ENCODE data around the gene BLZF1. TPM values are rescaled to one million over a fixed set of nuclear protein-coding genes. Genes with fewer than 3 reads are reported as not detected.
"Not testable (repeated sequence)": the region's sequence is repeated elsewhere in the genome, so short reads cannot be mapped to it uniquely, and the experiment has no call there.

The BLZF1 gene
- 10 to 100 TPM; 33.9 to 34.1 TPM for total RNA-seq

DNA sequence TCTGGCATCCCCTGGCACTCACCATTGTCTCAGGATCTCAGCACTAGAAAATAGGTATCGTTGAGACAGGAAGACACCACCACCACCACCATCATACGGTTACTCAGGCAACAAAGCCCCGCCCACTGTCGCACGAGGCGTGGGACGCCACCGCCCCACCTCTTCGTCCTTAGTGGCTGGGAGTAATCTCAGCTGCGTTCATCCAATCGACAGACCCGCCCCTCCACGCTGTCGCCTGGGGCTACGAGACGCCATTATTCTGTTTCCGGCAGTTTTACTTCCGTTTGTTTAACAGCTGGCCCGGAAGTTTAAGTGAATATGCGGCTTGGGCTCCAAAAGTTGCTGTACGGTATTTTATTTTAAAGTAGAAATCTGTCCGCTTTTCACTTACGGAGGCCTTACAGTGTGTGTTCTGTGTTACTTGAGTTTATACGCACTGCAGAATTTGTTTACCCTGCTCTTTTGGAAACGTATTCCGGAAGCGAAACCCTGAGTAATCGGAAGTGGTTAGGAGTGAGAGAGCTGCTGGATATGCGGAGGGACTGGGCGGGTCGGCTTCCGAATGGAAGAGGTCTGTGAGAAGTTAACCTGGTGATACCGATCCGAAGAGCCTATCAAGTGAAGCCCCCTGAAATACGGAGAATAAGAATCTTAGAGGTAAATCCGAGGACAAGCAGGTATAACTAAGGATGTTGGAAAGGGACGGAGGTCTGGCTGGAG, at the start of gene BLZF1, which contains the start of gene NME7:
BLZF1 (plus strand) TSS at position 510 of the 720 bp plus-strand sequence. CDS start 1,328 bp downstream, outside the sequence.
NME7 (minus strand) TSS at position 112 of the 720 bp plus-strand sequence; CDS start at position 25, 87 bp downstream.
- peak; percentile 93 for ATAC-seq
- ChIA-PET POLR2A (interaction anchor here (0.7 to 1.8 kb wide), 11 partner anchors 17 to 1431 kb away, joined by 3 to 8 read pairs (median 3); partner anchors contain the start of genes DCAF6, METTL18, MPC2 and SCYL3), CTCF (interaction anchor here (0.8 to 1.6 kb wide), 7 partner anchors 8 to 1133 kb away, joined by 3 to 6 read pairs (median 5); partner anchors contain the start of gene F5)
- Mint-ChIP-seq H3K4me1 (ENCODE audit: low read depth) (peaks cover 37% of the 10 kb centered on the region), H3K27me3 (ENCODE audit: low read depth) (no peaks in the 10 kb centered on the region), H3K36me3 (ENCODE audit: low read depth) (peaks cover 22% of the 10 kb centered on the region), H3K27ac (peak within 1 kb of the TSS; percentile 20), H3K9me3 (ENCODE audit: insufficient read depth) (peaks cover 8% of the 10 kb centered on the region), H3K4me3 (no peak within 1 kb of the TSS)
- DNase-seq: peak; percentile 99

- ChIA-PET CTCF (no interaction called here), POLR2A (no interaction called here)
- DNase-seq: no peak
- no peak overlapping the region for H3K27ac Mint-ChIP-seq
- no peak for ATAC-seq
- no peaks in the 10 kb centered on the region for H3K27me3 Mint-ChIP-seq (ENCODE audit: low read depth)
- H3K4me3 Mint-ChIP-seq: no peak overlapping the region
- peaks cover 1% of the 10 kb centered on the region for H3K36me3 Mint-ChIP-seq (ENCODE audit: low read depth)
- H3K4me1 Mint-ChIP-seq (ENCODE audit: low read depth): no peaks in the 10 kb centered on the region
- H3K9me3 Mint-ChIP-seq (ENCODE audit: insufficient read depth): no peaks in the 10 kb centered on the region
Measured at GRCh38 chr1:169318536-169319244, 49.3 kb upstream of the BLZF1 start.

DNA sequence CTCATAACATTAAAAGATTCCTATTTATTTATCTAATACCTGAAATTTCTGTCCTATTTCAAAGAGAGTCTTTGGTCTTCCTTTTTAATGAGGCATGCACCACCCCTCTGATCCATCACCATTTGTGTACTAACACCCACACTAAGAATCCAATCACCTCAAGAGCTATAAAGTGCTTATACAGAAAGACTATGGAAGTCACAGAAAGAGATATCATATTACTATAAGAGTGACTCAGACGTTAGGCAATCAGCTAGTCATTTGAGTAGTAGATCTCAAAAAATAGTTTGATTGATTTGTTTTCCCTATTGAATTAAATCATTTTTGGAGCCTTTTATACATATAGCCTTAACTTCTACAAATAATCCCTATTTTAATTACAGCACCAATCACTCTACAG, 46.5 kb upstream of the BLZF1 start:
- ChIA-PET CTCF (interaction anchor here (1.2 kb wide), 1 partner anchor 26 kb away, joined by 3 read pairs; no protein-coding TSS in a partner anchor), POLR2A (no interaction called here)
- no peaks in the 10 kb centered on the region for H3K9me3 Mint-ChIP-seq (ENCODE audit: insufficient read depth)
- H3K27me3 Mint-ChIP-seq (ENCODE audit: low read depth): no peaks in the 10 kb centered on the region
- H3K4me1 Mint-ChIP-seq (ENCODE audit: low read depth): peaks cover under 1% of the 10 kb centered on the region
- no peak overlapping the region for H3K4me3 Mint-ChIP-seq
- DNase-seq: no peak
- peaks cover 1% of the 10 kb centered on the region for H3K36me3 Mint-ChIP-seq (ENCODE audit: low read depth)
- no peak for ATAC-seq
- no peak overlapping the region for H3K27ac Mint-ChIP-seq

- ChIA-PET CTCF (no interaction called here), POLR2A (no interaction called here)
- ATAC-seq (no peak), DNase-seq (no peak)
- Mint-ChIP-seq H3K27me3 (ENCODE audit: low read depth) (no peaks in the 10 kb centered on the region), H3K36me3 (ENCODE audit: low read depth) (peaks cover 1% of the 10 kb centered on the region), H3K4me1 (ENCODE audit: low read depth) (peaks cover 6% of the 10 kb centered on the region), H3K27ac (no peak overlapping the region), H3K9me3 (ENCODE audit: insufficient read depth) (no peaks in the 10 kb centered on the region), H3K4me3 (no peak overlapping the region)
Measured at GRCh38 chr1:169322138-169322537, 45.9 kb upstream of the BLZF1 start.

DNA sequence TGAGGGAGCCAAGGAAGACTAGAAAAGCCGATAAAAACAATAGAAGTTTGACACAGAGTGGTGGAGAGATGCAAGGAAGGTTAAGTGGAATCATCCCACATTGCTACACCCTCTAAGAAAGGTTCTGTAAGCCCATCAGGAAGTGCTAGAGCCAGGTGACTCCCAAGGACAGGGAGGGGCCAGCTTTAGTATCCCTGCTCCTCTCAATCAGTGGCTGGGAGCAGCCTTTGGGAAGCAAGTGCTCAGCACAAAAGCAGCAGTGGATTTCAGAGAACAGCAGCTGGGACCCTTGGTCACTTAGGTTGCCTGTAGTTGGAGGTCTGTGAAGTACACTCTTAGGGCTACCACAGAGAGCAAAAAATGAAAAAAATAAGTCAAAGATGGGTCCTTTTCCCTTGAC, 42.9 kb upstream of the BLZF1 start:
- H3K4me1 Mint-ChIP-seq (ENCODE audit: low read depth): peaks cover 9% of the 10 kb centered on the region
- CTCF ChIA-PET: interaction anchor here (2.3 kb wide), 1 partner anchor 721 kb away, joined by 10 read pairs; no protein-coding TSS in a partner anchor
- peaks cover 10% of the 10 kb centered on the region for H3K36me3 Mint-ChIP-seq (ENCODE audit: low read depth)
- H3K4me3 Mint-ChIP-seq: no peak overlapping the region
- POLR2A ChIA-PET: no interaction called here
- peaks cover 14% of the 10 kb centered on the region for H3K9me3 Mint-ChIP-seq (ENCODE audit: insufficient read depth)
- H3K27ac Mint-ChIP-seq: no peak overlapping the region
- ATAC-seq (no peak), DNase-seq (no peak)
- H3K27me3 Mint-ChIP-seq (ENCODE audit: low read depth): no peaks in the 10 kb centered on the region

GRCh38 chr1:169326261-169326955, 41.6 kb upstream of the BLZF1 start:
- Mint-ChIP-seq H3K27ac (no peak overlapping the region), H3K9me3 (ENCODE audit: insufficient read depth) (peaks cover 23% of the 10 kb centered on the region), H3K4me3 (no peak overlapping the region), H3K4me1 (ENCODE audit: low read depth) (peaks cover 10% of the 10 kb centered on the region), H3K36me3 (ENCODE audit: low read depth) (peaks cover 13% of the 10 kb centered on the region), H3K27me3 (ENCODE audit: low read depth) (no peaks in the 10 kb centered on the region)
- ChIA-PET POLR2A (interaction anchor here (0.6 kb wide), 1 partner anchor 1064 kb away, joined by 4 read pairs; no protein-coding TSS in a partner anchor), CTCF (interaction anchor here (1.0 to 2.3 kb wide), 3 partner anchors 22 to 984 kb away, joined by 3 to 10 read pairs (median 6); no protein-coding TSS in a partner anchor)
- no peak for DNase-seq
- ATAC-seq: no peak

DNA sequence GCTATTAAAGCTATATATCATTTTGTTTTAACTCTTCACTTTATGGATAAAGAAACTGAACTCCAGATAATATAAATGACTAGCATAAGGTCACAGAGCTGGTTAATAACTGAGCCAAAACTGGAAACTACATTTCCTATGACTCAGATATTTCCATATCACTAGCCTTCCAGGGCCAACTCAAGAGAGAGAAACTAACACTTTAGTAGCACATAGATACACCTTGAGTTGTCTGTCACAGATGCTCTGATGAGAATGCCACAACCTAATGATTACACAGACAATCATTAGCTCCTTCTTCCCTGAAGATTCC, 41.1 kb upstream of the BLZF1 start:
- H3K27me3 Mint-ChIP-seq (ENCODE audit: low read depth): no peaks in the 10 kb centered on the region
- ChIA-PET CTCF (interaction anchor here (0.5 to 2.3 kb wide), 4 partner anchors 22 to 985 kb away, joined by 3 to 10 read pairs (median 4); no protein-coding TSS in a partner anchor), POLR2A (interaction anchor here (0.6 kb wide), 1 partner anchor 1064 kb away, joined by 4 read pairs; no protein-coding TSS in a partner anchor)
- peak; percentile 15 for ATAC-seq
- H3K36me3 Mint-ChIP-seq (ENCODE audit: low read depth): peaks cover 11% of the 10 kb centered on the region
- no peak overlapping the region for H3K27ac Mint-ChIP-seq
- H3K4me1 Mint-ChIP-seq (ENCODE audit: low read depth): peaks cover 10% of the 10 kb centered on the region
- DNase-seq: no peak
- no peak overlapping the region for H3K4me3 Mint-ChIP-seq
- peaks cover 28% of the 10 kb centered on the region for H3K9me3 Mint-ChIP-seq (ENCODE audit: insufficient read depth)

DNA sequence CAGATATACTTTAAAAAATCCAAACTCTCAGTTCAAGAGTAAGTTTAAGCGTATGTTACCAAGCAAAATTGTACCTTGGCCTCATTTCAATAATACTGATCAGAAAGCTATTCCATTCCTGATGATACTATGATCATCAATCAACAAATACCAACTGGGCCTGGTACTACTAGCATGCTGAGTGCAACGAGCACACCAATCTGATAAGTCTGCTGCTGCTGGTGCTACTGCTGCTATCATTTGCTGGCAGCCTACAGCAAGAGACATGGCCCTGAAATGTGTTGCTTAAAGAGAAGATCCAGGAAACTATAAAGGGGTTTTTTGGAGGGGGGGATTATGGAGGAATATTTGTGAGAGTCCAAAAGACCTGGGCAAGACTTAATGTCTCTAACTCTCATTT, 40.1 kb upstream of the BLZF1 start:
- peaks cover 10% of the 10 kb centered on the region for H3K4me1 Mint-ChIP-seq (ENCODE audit: low read depth)
- ChIA-PET POLR2A (no interaction called here), CTCF (no interaction called here)
- H3K36me3 Mint-ChIP-seq (ENCODE audit: low read depth): peaks cover 11% of the 10 kb centered on the region
- H3K4me3 Mint-ChIP-seq: no peak overlapping the region
- H3K27me3 Mint-ChIP-seq (ENCODE audit: low read depth): no peaks in the 10 kb centered on the region
- ATAC-seq (no peak), DNase-seq (no peak)
- peaks cover 29% of the 10 kb centered on the region for H3K9me3 Mint-ChIP-seq (ENCODE audit: insufficient read depth)
- no peak overlapping the region for H3K27ac Mint-ChIP-seq

GRCh38 chr1:169329383-169329782, 38.6 kb upstream of the BLZF1 start:
- DNase-seq: no peak
- Mint-ChIP-seq H3K9me3 (ENCODE audit: insufficient read depth) (peaks cover 29% of the 10 kb centered on the region), H3K4me3 (no peak overlapping the region), H3K27me3 (ENCODE audit: low read depth) (no peaks in the 10 kb centered on the region), H3K4me1 (ENCODE audit: low read depth) (peaks cover 10% of the 10 kb centered on the region), H3K36me3 (ENCODE audit: low read depth) (peaks cover 11% of the 10 kb centered on the region), H3K27ac (no peak overlapping the region)
- no peak for ATAC-seq
- POLR2A ChIA-PET: no interaction called here
- CTCF ChIA-PET: no interaction called here

GRCh38 chr1:169330927-169331326, 37.1 kb upstream of the BLZF1 start:
- POLR2A ChIA-PET: no interaction called here
- Mint-ChIP-seq H3K4me1 (ENCODE audit: low read depth) (peaks cover 10% of the 10 kb centered on the region), H3K27me3 (ENCODE audit: low read depth) (no peaks in the 10 kb centered on the region), H3K4me3 (no peak overlapping the region), H3K27ac (no peak overlapping the region), H3K9me3 (ENCODE audit: insufficient read depth) (peaks cover 29% of the 10 kb centered on the region), H3K36me3 (ENCODE audit: low read depth) (peaks cover 22% of the 10 kb centered on the region)
- CTCF ChIA-PET: no interaction called here
- ATAC-seq (no peak), DNase-seq (no peak)

- CTCF ChIA-PET: interaction anchor here (1.5 kb wide), 1 partner anchor 14 kb away, joined by 4 read pairs; no protein-coding TSS in a partner anchor
- Mint-ChIP-seq H3K4me1 (ENCODE audit: low read depth) (peaks cover 15% of the 10 kb centered on the region), H3K36me3 (ENCODE audit: low read depth) (peaks cover 28% of the 10 kb centered on the region), H3K9me3 (ENCODE audit: insufficient read depth) (peaks cover 17% of the 10 kb centered on the region)
- ATAC-seq; POLR2A ChIA-PET; H3K27me3 Mint-ChIP-seq (ENCODE audit: low read depth); H3K4me3 Mint-ChIP-seq; H3K27ac Mint-ChIP-seq; DNase-seq: not testable (repeated sequence)
Measured at GRCh38 chr1:169334727-169335126, 33.3 kb upstream of the BLZF1 start.

Measured in activated CD8-positive, alpha-beta T cell treated with anti-CD3 and anti-CD28 coated beads, Interleukin-2, amount 10 ng/mL, durations not matched to agents 7 days and 5 days (primary cell).